Measurements from ENCODE around the gene MYOF. TPM values are rescaled to one million over a fixed set of nuclear protein-coding genes. Genes with fewer than 3 reads are reported as not detected.
A peak's percentile ranks its signal among the peaks of the same experiment; 100 is the strongest.
"Not testable (repeated sequence)": the region's sequence is repeated elsewhere in the genome, so short reads cannot be mapped to it uniquely, and the experiment has no call there.

The MYOF gene
- total RNA-seq, 4 donors from 2014 or later: 39.6 to 70.4 (median 59.2) TPM

GRCh38 chr10:93290661-93291354 lies 191.3 kb downstream of the MYOF start:
- Histone ChIP-seq H3K9me3 (no peaks in the 10 kb centered on the region), H3K4me3 (no peak overlapping the region), H3K27me3 (no peaks in the 10 kb centered on the region), H3K27ac (no peak overlapping the region), H3K36me3 (no peaks in the 10 kb centered on the region), H3K4me1 (peaks cover 0 to 3% (median 0%) of the 10 kb centered on the region in 4 donors)
- DNase-seq (ENCODE audit: low spot score in 2 of 2): no peak
- TF ChIP-seq EP300 (IDR thresholded peaks at IDR 0.05) (no peak), CTCF (IDR thresholded peaks at IDR 0.05) (no peak), POLR2A (IDR thresholded peaks at IDR 0.05) (no peak)
- 78 to 85% methylated on average over 5 of the region's 5 CpGs for WGBS, 2 donors

GRCh38 chr10:93288679-93289634 lies 193.2 kb downstream of the MYOF start:
- no peaks in the 10 kb centered on the region for H3K36me3 ChIP-seq
- no peak overlapping the region for H3K4me3 ChIP-seq
- H3K9me3 ChIP-seq: no peaks in the 10 kb centered on the region
- TF ChIP-seq EP300 (IDR thresholded peaks at IDR 0.05) (no peak), POLR2A (IDR thresholded peaks at IDR 0.05) (no peak), CTCF (IDR thresholded peaks at IDR 0.05) (peak; percentile 62 to 76 (median 67))
- H3K27ac ChIP-seq: no peak overlapping the region
- H3K27me3 ChIP-seq: no peaks in the 10 kb centered on the region
- peak; percentile 52 to 82 for DNase-seq (ENCODE audit: low spot score in 2 of 2)
- 50 to 51% methylated on average over 20 of the region's 20 CpGs for WGBS, 2 donors
- peaks cover 0 to 3% (median 0%) of the 10 kb centered on the region in 4 donors for H3K4me1 ChIP-seq

DNA sequence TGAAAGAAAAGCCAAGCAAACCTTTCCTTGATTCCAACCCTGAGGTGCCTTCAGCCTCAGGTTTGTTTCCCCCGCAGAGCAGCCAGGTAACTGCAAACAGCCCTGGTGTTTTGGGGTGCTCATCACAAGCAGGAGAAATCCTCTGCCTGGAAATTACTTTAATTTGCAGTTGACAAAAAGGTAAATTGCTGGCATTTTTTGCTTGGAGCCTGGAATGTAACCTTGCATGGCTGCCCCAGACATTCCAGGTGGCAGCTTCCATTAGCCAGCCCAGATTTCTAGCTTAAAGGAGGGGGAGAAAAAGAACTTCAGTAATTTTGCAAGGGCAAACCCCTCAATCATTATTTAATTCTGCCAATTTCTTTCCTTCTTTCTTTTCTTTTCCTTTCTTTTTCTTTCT lies 194.4 kb downstream of the MYOF start:
- no peaks in the 10 kb centered on the region for H3K27me3 ChIP-seq
- peaks cover 0 to 3% (median 0%) of the 10 kb centered on the region in 4 donors for H3K4me1 ChIP-seq
- WGBS, 2 donors: 92 to 95% methylated on average over 1 of the region's 1 CpG
- no peaks in the 10 kb centered on the region for H3K9me3 ChIP-seq
- no peaks in the 10 kb centered on the region for H3K36me3 ChIP-seq
- H3K27ac ChIP-seq: no peak overlapping the region
- TF ChIP-seq POLR2A (IDR thresholded peaks at IDR 0.05): no peak
- no peak for TF ChIP-seq EP300 (IDR thresholded peaks at IDR 0.05)
- no peak for TF ChIP-seq CTCF (IDR thresholded peaks at IDR 0.05)
- H3K4me3 ChIP-seq: no peak overlapping the region
- DNase-seq (ENCODE audit: low spot score in 2 of 2): no peak

DNA sequence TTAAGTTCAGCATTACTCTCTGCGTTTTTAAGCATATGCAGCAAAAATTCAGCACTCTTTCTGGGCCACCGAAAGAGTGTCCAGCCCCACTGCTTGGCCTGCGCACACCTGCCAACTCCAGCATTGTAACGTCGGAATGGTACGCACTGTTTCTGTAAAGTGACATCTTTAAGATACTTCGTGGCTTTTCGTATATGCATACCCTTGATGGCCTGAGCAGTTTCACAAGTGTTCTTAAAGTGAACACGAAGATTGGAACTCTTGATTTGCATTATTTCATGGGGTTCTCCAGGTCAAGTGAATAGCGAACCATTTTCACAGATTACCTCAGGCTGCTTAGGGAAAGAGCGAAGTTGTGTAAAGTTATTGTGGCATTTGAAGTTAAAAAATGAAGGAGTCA lies 197.9 kb downstream of the MYOF start:
- WGBS, 2 donors: 86 to 93% methylated on average over 11 of the region's 11 CpGs

GRCh38 chr10:93281367-93281720 lies 200.8 kb downstream of the MYOF start:
- H3K36me3 ChIP-seq: no peaks in the 10 kb centered on the region
- H3K27me3 ChIP-seq: no peaks in the 10 kb centered on the region
- TF ChIP-seq POLR2A (IDR thresholded peaks at IDR 0.05): no peak
- TF ChIP-seq EP300 (IDR thresholded peaks at IDR 0.05): no peak
- TF ChIP-seq CTCF (IDR thresholded peaks at IDR 0.05): no peak
- H3K27ac ChIP-seq: no peak overlapping the region
- H3K9me3 ChIP-seq: no peaks in the 10 kb centered on the region
- WGBS, 2 donors: 38 to 46% methylated on average over 3 of the region's 3 CpGs
- no peak overlapping the region for H3K4me3 ChIP-seq
- no peak for DNase-seq (ENCODE audit: low spot score in 2 of 2)
- no peaks in the 10 kb centered on the region for H3K4me1 ChIP-seq

More for the DNA sequence above, 197.9 kb downstream of the MYOF start:
- not testable (repeated sequence) for H3K27me3 ChIP-seq; DNase-seq (ENCODE audit: low spot score in 2 of 2); H3K27ac ChIP-seq; H3K4me3 ChIP-seq; H3K4me1 ChIP-seq; H3K36me3 ChIP-seq; H3K9me3 ChIP-seq
